Prostate gland (tissue), 2 donors: ENCODE data around the gene TAPBPL. TPM values are rescaled to one million over a fixed set of nuclear protein-coding genes. Genes with fewer than 3 reads are reported as not detected.

Experiments
- DNase-seq: peaks from one replicate; pipeline ENCODE4 v3.0.0-alpha.2; 2019; ENCODE audit warnings: low spot score
- H3K27ac ChIP-seq, 2 donors: fragments of 200-600 bp; sonication (generic); 2 replicates each; pipeline ENCODE4 v1.5.1; 2017 to 2019
- H3K27me3 ChIP-seq: fragments of 200-600 bp; sonication (generic); replicated peaks from 2 replicates; pipeline ENCODE4 v1.5.1; 2019; ENCODE audit not compliant: insufficient read depth
- H3K36me3 ChIP-seq, 2 donors: fragments of 200-600 bp; sonication (generic); 1 replicate in 1 of 2; 2 replicates in 1 of 2; pipeline versions ENCODE4 v1.5.1 to v1.8.1; 2017 to 2019
- H3K4me1 ChIP-seq: fragments of 200-600 bp; sonication (generic); replicated peaks from 2 replicates; pipeline ENCODE4 v1.5.1; 2019
- H3K4me3 ChIP-seq, 2 donors: fragments of 200-600 bp; sonication (generic); 2 replicates each; pipeline ENCODE4 v1.5.1; 2017 to 2019
- H3K9me3 ChIP-seq: fragments of 200-600 bp; sonication (generic); 2 replicates; pipeline ENCODE4 v1.5.1; 2017
- CTCF ChIP-seq, 4 experiments: fragments of 200-600 bp in 2 of 4; fragments of 450-650 bp in 2 of 4; sonication (generic) in 2 of 4; IDR thresholded peaks; 1 replicate in 3 of 4; 2 replicates in 1 of 4; pipeline ENCODE4 v1.5.1; 2016 to 2019; ENCODE audit warnings: antibody characterized with exemption in 4 of 4, mild to moderate bottlenecking in 2 of 4, moderate library complexity in 2 of 4
- POLR2A ChIP-seq: fragments of 450-650 bp; IDR thresholded peaks from one replicate; pipeline ENCODE4 v1.6.1; 2016; ENCODE audit warnings: antibody characterized with exemption, mild to moderate bottlenecking
- POLR2AphosphoS5 ChIP-seq: sonication (generic); formaldehyde crosslinking; IDR thresholded peaks from one replicate; pipeline ENCODE4 v1.6.1; 2017; ENCODE audit warnings: antibody characterized with exemption
- WGBS: methylation state at CpG from one replicate; pipeline ENCODE4 v1.1.5; 2018; 5-methylcytosine and 5-hydroxymethylcytosine counted together
- intact Hi-C: fragments of 100-400 bp; cut with DNase I; formaldehyde crosslinking; loops from one replicate; pipeline ENCODE4 v1.14.2; 2022
- total RNA-seq, 2 donors: library from RNA; depleted of rRNA; stranded (reverse); fragments of >200 nt; gene quantifications; one replicate each; pipeline ENCODE4 v1.1.0, GENCODE V29; 2016

The TAPBPL gene, protein sequence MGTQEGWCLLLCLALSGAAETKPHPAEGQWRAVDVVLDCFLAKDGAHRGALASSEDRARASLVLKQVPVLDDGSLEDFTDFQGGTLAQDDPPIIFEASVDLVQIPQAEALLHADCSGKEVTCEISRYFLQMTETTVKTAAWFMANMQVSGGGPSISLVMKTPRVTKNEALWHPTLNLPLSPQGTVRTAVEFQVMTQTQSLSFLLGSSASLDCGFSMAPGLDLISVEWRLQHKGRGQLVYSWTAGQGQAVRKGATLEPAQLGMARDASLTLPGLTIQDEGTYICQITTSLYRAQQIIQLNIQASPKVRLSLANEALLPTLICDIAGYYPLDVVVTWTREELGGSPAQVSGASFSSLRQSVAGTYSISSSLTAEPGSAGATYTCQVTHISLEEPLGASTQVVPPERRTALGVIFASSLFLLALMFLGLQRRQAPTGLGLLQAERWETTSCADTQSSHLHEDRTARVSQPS
- total RNA-seq: 10 to 100 TPM; 31.6 to 39.9 TPM

DNA sequence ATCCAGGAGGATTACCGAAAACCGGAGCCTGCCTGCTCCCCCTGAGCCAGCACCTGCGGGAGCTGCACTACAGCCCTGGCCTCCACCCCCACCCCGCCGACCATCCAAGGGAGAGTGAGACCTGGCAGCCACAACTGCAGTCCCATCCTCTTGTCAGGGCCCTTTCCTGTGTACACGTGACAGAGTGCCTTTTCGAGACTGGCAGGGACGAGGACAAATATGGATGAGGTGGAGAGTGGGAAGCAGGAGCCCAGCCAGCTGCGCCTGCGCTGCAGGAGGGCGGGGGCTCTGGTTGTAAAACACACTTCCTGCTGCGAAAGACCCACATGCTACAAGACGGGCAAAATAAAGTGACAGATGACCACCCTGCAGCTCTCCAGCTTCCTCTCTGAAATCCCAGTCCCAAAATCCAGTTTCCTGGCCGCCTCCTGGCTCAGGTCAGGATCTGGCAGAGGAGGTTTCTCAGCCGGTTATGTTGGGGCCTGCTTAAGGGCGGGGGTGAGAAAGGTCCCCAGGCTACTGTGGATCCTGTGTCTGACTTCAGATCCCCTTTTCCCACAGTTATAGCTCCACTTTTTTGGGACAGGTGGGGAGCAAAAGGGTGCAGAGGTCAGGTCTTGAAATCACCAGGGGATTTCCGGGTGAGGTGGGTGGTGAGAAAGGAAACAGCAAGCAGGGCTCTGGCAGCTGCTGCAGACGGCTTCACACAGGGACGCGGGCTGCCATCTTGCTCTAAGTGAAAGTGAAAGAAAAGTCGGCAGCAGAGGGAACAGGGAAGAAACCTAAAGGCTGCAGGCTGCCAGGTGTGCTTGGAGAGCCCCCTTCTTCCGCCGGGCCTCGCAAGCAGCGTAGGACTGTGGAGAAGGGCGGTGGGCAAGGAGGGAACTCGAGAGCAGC, at the start of gene TAPBPL:
TSS of gene TAPBPL (plus strand) at position 695 of the 897 bp plus-strand sequence. CDS start 207 bp downstream, outside the sequence.
- Histone ChIP-seq H3K27me3 (no peaks in the 10 kb centered on the region), H3K4me3 (peak within 1 kb of the TSS; percentile 63), H3K36me3 (no peaks in the 10 kb centered on the region), H3K9me3 (no peaks in the 10 kb centered on the region), H3K4me1 (peaks cover 20% of the 10 kb centered on the region), H3K27ac (peak within 1 kb of the TSS; percentile 96 to 99)
- DNase-seq: peak; percentile 87
- intact Hi-C loops: loop anchor here (2.0 to 5.0 kb wide), 2 partner anchors 41 to 69 kb away; partner anchors contain the start of genes MRPL51 and NCAPD2
- 0% methylated on average over 27 of the region's 27 CpGs for WGBS
- peak; percentile 93 for TF ChIP-seq POLR2AphosphoS5
- peak; percentile 59 for TF ChIP-seq POLR2A
- peak in 1 of 4 experiments; percentile 2 for TF ChIP-seq CTCF (IDR thresholded peaks at IDR 0.05)

DNA sequence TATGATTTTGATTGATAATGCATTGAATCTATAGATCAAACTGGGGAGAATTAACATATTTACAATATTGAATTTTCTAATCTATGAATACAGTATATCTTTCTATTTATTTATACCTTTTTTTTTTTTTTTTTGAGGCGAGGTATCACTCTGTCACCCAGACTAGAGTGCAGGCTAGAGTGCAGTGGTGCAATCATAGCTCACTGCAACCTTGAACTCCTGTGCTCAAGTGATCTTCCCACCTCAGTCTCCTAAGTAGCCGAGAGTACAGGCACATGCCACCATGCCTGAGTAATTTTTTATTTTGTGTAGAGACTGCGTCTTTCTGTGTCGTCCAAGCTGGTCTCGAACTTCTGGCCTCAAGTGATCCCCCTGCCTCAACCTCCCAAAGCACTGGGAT, 47.5 kb upstream of the TAPBPL start:
- TF ChIP-seq POLR2A: no peak
- TF ChIP-seq CTCF (IDR thresholded peaks at IDR 0.05): no peak
- no peak for TF ChIP-seq POLR2AphosphoS5
- 90% methylated on average over 5 of the region's 5 CpGs for WGBS
- no peaks in the 10 kb centered on the region for H3K27me3 ChIP-seq
- no peaks in the 10 kb centered on the region for H3K4me1 ChIP-seq
- H3K27ac ChIP-seq: no peak overlapping the region
- H3K9me3 ChIP-seq: no peaks in the 10 kb centered on the region
- DNase-seq: no peak
- no peak overlapping the region for H3K4me3 ChIP-seq
- no peaks in the 10 kb centered on the region for H3K36me3 ChIP-seq
- intact Hi-C loops: no loop called here

- WGBS: 65% methylated on average over 6 of the region's 6 CpGs
- TF ChIP-seq POLR2A (no peak), CTCF (IDR thresholded peaks at IDR 0.05) (no peak)
- no peaks in the 10 kb centered on the region for H3K4me1 ChIP-seq
- DNase-seq: no peak
- H3K36me3 ChIP-seq: no peaks in the 10 kb centered on the region
- H3K27ac ChIP-seq: no peak overlapping the region
- intact Hi-C loops: no loop called here
- H3K27me3 ChIP-seq: no peaks in the 10 kb centered on the region
- H3K4me3 ChIP-seq: no peak overlapping the region
- H3K9me3 ChIP-seq: no peaks in the 10 kb centered on the region
Measured at GRCh38 chr12:6405963-6406362, 45.9 kb upstream of the TAPBPL start.

GRCh38 chr12:6407236-6407954, 44.4 kb upstream of the TAPBPL start:
- intact Hi-C loops: no loop called here
- 95% methylated on average over 10 of the region's 10 CpGs for WGBS

More at GRCh38 chr12:6407236-6407954, 44.4 kb upstream of the TAPBPL start:
- Histone ChIP-seq H3K27ac (no peak overlapping the region), H3K4me3 (no peak overlapping the region), H3K27me3 (no peaks in the 10 kb centered on the region), H3K9me3 (no peaks in the 10 kb centered on the region), H3K4me1 (no peaks in the 10 kb centered on the region), H3K36me3 (no peaks in the 10 kb centered on the region)
- TF ChIP-seq POLR2A (no peak), CTCF (IDR thresholded peaks at IDR 0.05) (no peak), POLR2AphosphoS5 (no peak)
- DNase-seq: no peak
